Measurements from ENCODE around the gene CKB.

CKB gene

DNA sequence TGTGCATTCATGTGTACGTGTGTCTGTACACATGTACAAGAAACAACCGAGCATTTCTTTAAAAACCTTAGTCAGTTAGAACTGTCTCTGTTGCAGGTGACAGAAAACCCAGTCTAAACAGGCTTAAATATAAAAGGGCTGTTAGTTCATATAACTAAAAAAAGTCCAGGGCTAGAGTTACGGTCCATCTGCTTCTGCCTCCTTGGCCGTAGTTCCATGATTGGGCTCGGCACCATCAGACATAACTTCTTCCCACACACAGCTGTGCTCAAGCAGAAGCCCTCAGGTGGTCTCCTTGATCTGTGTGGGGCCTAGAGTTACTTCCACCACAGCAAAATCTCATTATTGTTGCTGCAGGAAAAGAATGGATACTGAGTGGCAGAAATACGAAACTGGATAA, 34.6 kb downstream of the CKB start:
- no peak for DNase-seq (ENCODE audit: low read depth, low spot score)

DNA sequence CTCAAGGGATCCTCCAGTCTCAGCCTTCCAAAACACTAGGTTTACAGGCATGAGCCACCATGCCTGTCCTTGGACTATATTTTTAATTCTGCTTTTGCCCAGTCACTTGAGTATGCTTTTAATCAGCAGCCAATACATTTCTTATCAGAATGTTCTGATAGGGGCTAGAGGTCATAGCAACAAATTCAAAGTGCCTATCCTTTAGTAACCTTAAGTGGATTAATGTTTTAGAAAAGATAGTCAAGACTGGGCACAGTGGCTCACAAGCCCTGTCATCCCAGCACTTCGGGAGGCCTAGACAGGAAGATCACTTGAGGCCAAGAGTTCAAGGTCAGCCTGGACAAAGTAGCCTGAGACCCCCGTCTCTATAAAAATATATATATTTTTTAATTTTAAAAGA, 37.1 kb downstream of the CKB start:
- DNase-seq (ENCODE audit: low read depth, low spot score) = no peak

DNA sequence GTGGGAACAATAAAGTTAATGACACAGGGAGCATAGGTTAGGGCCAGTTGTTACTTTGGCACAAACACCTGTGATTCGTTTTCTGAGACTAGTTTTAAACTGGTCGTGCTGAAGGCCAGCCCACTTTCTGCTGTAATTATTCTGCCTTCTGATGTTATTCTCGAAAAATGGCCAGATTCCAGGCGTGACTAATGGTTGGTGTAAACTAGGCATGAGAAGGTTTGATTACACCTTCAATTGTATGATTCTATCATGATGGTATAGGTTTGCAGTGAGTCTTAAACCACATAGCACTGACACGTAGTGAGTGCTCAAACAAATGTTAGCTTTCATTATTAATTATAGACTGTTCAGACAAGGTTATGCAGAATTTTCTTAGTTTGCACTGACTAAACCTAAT, 39.0 kb downstream of the CKB start:
- DNase-seq (ENCODE audit: low read depth, low spot score) = no peak

DNA sequence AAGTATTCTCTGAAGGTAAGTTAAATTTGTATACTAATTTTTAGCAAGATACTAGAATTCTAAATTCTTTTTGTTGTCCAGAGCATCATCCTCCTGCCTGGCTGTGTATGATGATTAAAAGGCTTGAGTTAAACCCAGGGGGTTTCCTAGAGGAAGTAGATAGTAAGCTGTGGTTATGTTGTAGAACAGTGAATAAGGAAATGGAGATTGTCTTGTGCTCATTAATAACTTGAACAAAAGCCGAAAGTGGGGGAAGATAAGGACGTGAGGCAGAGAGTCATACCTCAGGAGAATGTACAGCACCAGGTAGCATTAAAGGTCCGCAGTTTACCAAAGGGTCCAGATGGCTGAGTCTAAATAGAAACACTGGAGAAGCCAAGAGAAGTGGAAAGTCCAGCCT, 42.0 kb downstream of the CKB start:
- no peak for DNase-seq (ENCODE audit: low read depth, low spot score)

DNA sequence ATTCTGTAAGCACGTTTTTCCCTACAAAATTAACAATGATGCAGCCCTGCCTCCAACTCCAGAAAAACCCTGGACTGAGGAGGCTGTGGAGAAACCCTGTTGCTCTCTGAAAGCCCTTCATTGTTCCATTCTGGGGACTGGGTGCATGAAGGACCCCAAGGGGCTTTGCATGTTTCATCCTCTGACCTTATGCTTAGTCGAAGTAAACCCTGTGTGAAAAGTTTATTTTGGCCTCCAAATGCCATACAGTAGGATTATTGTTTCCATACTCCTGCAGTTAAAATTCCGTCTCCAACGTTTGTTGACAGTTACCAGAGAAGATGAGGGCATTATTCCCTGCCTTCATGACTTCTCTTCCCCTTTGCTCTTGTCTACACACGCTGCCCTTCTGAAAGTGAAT, 46.0 kb downstream of the CKB start:
- DNase-seq (ENCODE audit: low read depth, low spot score) = no peak

DNA sequence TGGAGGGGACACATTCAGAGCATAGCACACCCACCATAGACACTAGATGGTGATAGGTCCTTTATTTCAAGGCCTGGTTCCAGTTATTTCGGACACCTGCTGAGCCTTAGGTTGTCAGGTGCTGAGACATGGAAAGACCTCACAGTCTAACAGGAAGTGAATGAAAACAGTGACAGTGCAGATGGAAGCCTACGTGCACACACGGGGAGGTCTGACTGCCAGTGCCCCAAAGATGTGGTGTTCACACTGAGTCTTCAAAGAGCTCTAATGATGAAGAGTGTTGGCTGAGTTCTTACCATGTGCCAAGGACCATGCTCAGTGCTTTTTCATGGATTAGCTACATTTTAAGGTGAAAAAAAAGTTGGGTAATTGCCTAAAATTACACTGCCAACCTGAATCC, 46.6 kb downstream of the CKB start:
- no peak for DNase-seq (ENCODE audit: low read depth, low spot score)

DNA sequence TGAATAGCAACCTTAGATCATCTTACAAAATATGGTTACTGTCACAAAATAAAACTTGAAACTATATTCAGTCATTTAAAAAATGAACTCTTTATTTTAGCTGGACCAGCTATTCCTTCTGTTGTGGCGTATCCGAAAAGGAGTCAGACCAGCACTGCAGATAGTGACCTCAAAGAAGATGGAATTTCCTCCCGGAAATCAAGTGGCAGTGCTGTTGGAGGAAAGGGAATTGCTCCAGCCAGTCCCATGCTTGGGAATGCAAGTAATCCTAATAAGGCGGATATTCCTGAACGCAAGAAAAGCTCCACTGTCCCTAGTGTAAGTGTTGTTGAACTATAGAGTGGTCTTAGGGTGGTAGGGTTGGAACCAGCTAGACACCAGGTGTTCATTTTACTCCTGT, 47.7 kb downstream of the CKB start:
- no peak for DNase-seq (ENCODE audit: low read depth, low spot score)

DNA sequence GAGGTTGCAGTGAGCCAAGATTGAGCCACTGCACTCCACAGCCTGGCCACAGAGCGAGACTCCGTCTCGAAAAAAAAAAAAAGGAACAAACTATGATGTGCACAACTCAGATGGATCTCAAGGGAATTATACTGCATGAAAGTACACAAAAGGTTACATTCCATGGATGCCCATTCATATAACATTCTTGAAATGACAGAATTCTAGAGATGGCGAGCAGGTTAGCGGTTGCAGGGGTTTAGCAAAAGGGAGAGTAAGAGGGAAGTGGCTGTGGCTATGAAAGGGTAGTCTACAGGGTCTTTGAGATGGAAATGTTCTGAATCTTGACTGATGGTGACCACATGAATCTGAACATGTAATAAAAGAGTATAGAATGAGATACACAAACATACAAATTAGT, 49.7 kb downstream of the CKB start:
- DNase-seq (ENCODE audit: low read depth, low spot score) = no peak
